Activated T-cell treated with anti-CD3 and anti-CD28 coated beads, Interleukin-2, amount 50 U/mL, for 4 hours (primary cell): ENCODE results near the gene SLC6A15. TPM values are rescaled to one million over a fixed set of nuclear protein-coding genes. Genes with fewer than 3 reads are reported as not detected.

Experiments
- total RNA-seq, 3 donors: library from RNA; stranded (reverse); gene quantifications; one replicate each; pipeline ENCODE4 v1.2.1, GENCODE V29; 2021

Gene SLC6A15
- total RNA-seq, 3 donors from 2014 or later, result 0.11 TPM; not detected in 2

Other genes starting within 250 kb of the SLC6A15 start
- not detected for gene TSPAN19, start 123.5 kb upstream of the SLC6A15 start, total RNA-seq
- not detected for gene LRRIQ1, start 123.6 kb upstream of the SLC6A15 start, total RNA-seq